Measurements from ENCODE around the gene MXRA7.
"Not testable (repeated sequence)": the region's sequence is repeated elsewhere in the genome, so short reads cannot be mapped to it uniquely, and the experiment has no call there.

Gene MXRA7

GRCh38 chr17:76641501-76641900, 69.3 kb downstream of the MXRA7 start:
- DNase-seq, result no peak

- no peak for DNase-seq
Measured at GRCh38 chr17:76640550-76641380, 70.0 kb downstream of the MXRA7 start.

GRCh38 chr17:76638263-76638662, 72.5 kb downstream of the MXRA7 start:
- DNase-seq, result no peak

GRCh38 chr17:76636486-76637206, 74.1 kb downstream of the MXRA7 start:
- DNase-seq, result not testable (repeated sequence)

- DNase-seq, result no peak
Measured at GRCh38 chr17:76635659-76636360, 75.0 kb downstream of the MXRA7 start.

GRCh38 chr17:76635039-76635438, 75.7 kb downstream of the MXRA7 start:
- DNase-seq, result no peak

- no peak for DNase-seq
Measured at GRCh38 chr17:76633628-76634328, 77.0 kb downstream of the MXRA7 start.

- DNase-seq, result peak in 1 of 2 experiments; percentile 59
Measured at GRCh38 chr17:76631821-76632565, 78.8 kb downstream of the MXRA7 start.

- no peak for DNase-seq
Measured at GRCh38 chr17:76630151-76630550, 80.6 kb downstream of the MXRA7 start.

Data from NCI-H524 (cell line).